Fibroblast of mammary gland (primary cell): ENCODE results near the gene CDH13.

Experiments used
- DNase-seq: peaks from one replicate; pipeline ENCODE4 v3.0.0-alpha.2; 2010; ENCODE audit warnings: low read depth
- H3K4me3 ChIP-seq: 2 replicates; pipeline ENCODE4 v1.5.1; 2011; ENCODE audit warnings: low read depth, mild to moderate bottlenecking, low read length, moderate library complexity; ENCODE audit not compliant: control insufficient read depth
- CTCF ChIP-seq: conservative IDR thresholded peaks from 2 replicates; pipeline ENCODE4 v1.5.1; 2011; ENCODE audit warnings: low read depth, low read length, inconsistent platforms; ENCODE audit not compliant: control insufficient read depth, insufficient read depth

CDH13 gene

GRCh38 chr16:83258366-83258928, 631.7 kb downstream of the CDH13 start:
- no peak for DNase-seq
- no peak for TF ChIP-seq CTCF
- no peak overlapping the region for H3K4me3 ChIP-seq

- no peak overlapping the region for H3K4me3 ChIP-seq
- no peak for TF ChIP-seq CTCF
- DNase-seq: no peak
Measured at GRCh38 chr16:83266848-83267553, 640.2 kb downstream of the CDH13 start.

GRCh38 chr16:83268169-83268568, 641.4 kb downstream of the CDH13 start:
- H3K4me3 ChIP-seq: no peak overlapping the region
- no peak for DNase-seq
- no peak for TF ChIP-seq CTCF

- no peak overlapping the region for H3K4me3 ChIP-seq
- no peak for TF ChIP-seq CTCF
- DNase-seq: no peak
Measured at GRCh38 chr16:83269048-83269447, 642.3 kb downstream of the CDH13 start.

- no peak for DNase-seq
- no peak overlapping the region for H3K4me3 ChIP-seq
- TF ChIP-seq CTCF: no peak
Measured at GRCh38 chr16:83269541-83269940, 642.8 kb downstream of the CDH13 start.

- DNase-seq: no peak
- no peak for TF ChIP-seq CTCF
- H3K4me3 ChIP-seq: no peak overlapping the region
Measured at GRCh38 chr16:83270061-83270460, 643.3 kb downstream of the CDH13 start.

GRCh38 chr16:83270640-83271039, 643.9 kb downstream of the CDH13 start:
- H3K4me3 ChIP-seq: no peak overlapping the region
- TF ChIP-seq CTCF: no peak
- DNase-seq: no peak
